ENCODE measurements around the gene ST8SIA1. TPM values are rescaled to one million over a fixed set of nuclear protein-coding genes. Genes with fewer than 3 reads are reported as not detected.
A peak's percentile ranks its signal among the peaks of the same experiment; 100 is the strongest.
"Not testable (repeated sequence)": the region's sequence is repeated elsewhere in the genome, so short reads cannot be mapped to it uniquely, and the experiment has no call there.

ST8SIA1 gene
- polyA plus RNA-seq, 1 donor: 4.4 TPM

- no CpG with 5 or more reads among the region's 1 CpG for WGBS (ENCODE audit: insufficient coverage, low lambda C conversion rate)
- Histone ChIP-seq H3K9me3 (ENCODE audit: control insufficient read depth, low read depth, low read length) (no peaks in the 10 kb centered on the region), H3K4me1 (ENCODE audit: control insufficient read depth, insufficient read depth, low read length) (no peaks in the 10 kb centered on the region), H3K27ac (ENCODE audit: low read length) (no peak overlapping the region), H3K27me3 (ENCODE audit: control insufficient read depth, insufficient read depth, low read length) (no peaks in the 10 kb centered on the region), H3K36me3 (ENCODE audit: control insufficient read depth, insufficient read depth, low read length) (no peaks in the 10 kb centered on the region), H3K4me3 (ENCODE audit: low read length) (no peak overlapping the region)
- DNase-seq: no peak
Measured at GRCh38 chr12:22196236-22196635, 138.3 kb downstream of the ST8SIA1 start.

- no peaks in the 10 kb centered on the region for H3K36me3 ChIP-seq (ENCODE audit: control insufficient read depth, insufficient read depth, low read length)
- H3K27me3 ChIP-seq (ENCODE audit: control insufficient read depth, insufficient read depth, low read length): no peaks in the 10 kb centered on the region
- no CpG with 5 or more reads among the region's 1 CpG for WGBS (ENCODE audit: insufficient coverage, low lambda C conversion rate)
Measured at GRCh38 chr12:22190969-22191368, 143.5 kb downstream of the ST8SIA1 start.

GRCh38 chr12:22188431-22188830 lies 146.1 kb downstream of the ST8SIA1 start:
- Histone ChIP-seq H3K27ac (ENCODE audit: low read length) (no peak overlapping the region), H3K4me3 (ENCODE audit: low read length) (no peak overlapping the region), H3K27me3 (ENCODE audit: control insufficient read depth, insufficient read depth, low read length) (no peaks in the 10 kb centered on the region), H3K4me1 (ENCODE audit: control insufficient read depth, insufficient read depth, low read length) (peaks cover 2% of the 10 kb centered on the region), H3K36me3 (ENCODE audit: control insufficient read depth, insufficient read depth, low read length) (no peaks in the 10 kb centered on the region), H3K9me3 (ENCODE audit: control insufficient read depth, low read depth, low read length) (no peaks in the 10 kb centered on the region)
- WGBS (ENCODE audit: insufficient coverage, low lambda C conversion rate): no CpG with 5 or more reads among the region's 3 CpGs
- DNase-seq: no peak

More at GRCh38 chr12:22190969-22191368, 143.5 kb downstream of the ST8SIA1 start:
- peaks cover 2% of the 10 kb centered on the region for H3K4me1 ChIP-seq (ENCODE audit: control insufficient read depth, insufficient read depth, low read length)
- peak in 1 of 2 donors; percentile 45 for DNase-seq
- no peaks in the 10 kb centered on the region for H3K9me3 ChIP-seq (ENCODE audit: control insufficient read depth, low read depth, low read length)
- H3K27ac ChIP-seq (ENCODE audit: low read length): no peak overlapping the region
- H3K4me3 ChIP-seq (ENCODE audit: low read length): no peak overlapping the region

- Histone ChIP-seq H3K4me3 (ENCODE audit: low read length) (no peak overlapping the region), H3K36me3 (ENCODE audit: control insufficient read depth, insufficient read depth, low read length) (no peaks in the 10 kb centered on the region)
- WGBS (ENCODE audit: insufficient coverage, low lambda C conversion rate): no CpG with 5 or more reads among the region's 1 CpG
Measured at GRCh38 chr12:22180705-22181104, 153.8 kb downstream of the ST8SIA1 start.

GRCh38 chr12:22173177-22173576 lies 161.3 kb downstream of the ST8SIA1 start:
- Histone ChIP-seq H3K27me3 (ENCODE audit: control insufficient read depth, insufficient read depth, low read length) (no peaks in the 10 kb centered on the region), H3K9me3 (ENCODE audit: control insufficient read depth, low read depth, low read length) (no peaks in the 10 kb centered on the region), H3K27ac (ENCODE audit: low read length) (no peak overlapping the region)

More at GRCh38 chr12:22180705-22181104, 153.8 kb downstream of the ST8SIA1 start:
- H3K4me1 ChIP-seq (ENCODE audit: control insufficient read depth, insufficient read depth, low read length): no peaks in the 10 kb centered on the region
- H3K27ac ChIP-seq (ENCODE audit: low read length): no peak overlapping the region
- no peaks in the 10 kb centered on the region for H3K27me3 ChIP-seq (ENCODE audit: control insufficient read depth, insufficient read depth, low read length)
- DNase-seq: no peak
- H3K9me3 ChIP-seq (ENCODE audit: control insufficient read depth, low read depth, low read length): no peaks in the 10 kb centered on the region

GRCh38 chr12:22172501-22172900 lies 162.0 kb downstream of the ST8SIA1 start:
- Histone ChIP-seq H3K4me3 (ENCODE audit: low read length) (no peak overlapping the region), H3K36me3 (ENCODE audit: control insufficient read depth, insufficient read depth, low read length) (no peaks in the 10 kb centered on the region), H3K27me3 (ENCODE audit: control insufficient read depth, insufficient read depth, low read length) (no peaks in the 10 kb centered on the region), H3K9me3 (ENCODE audit: control insufficient read depth, low read depth, low read length) (no peaks in the 10 kb centered on the region), H3K27ac (ENCODE audit: low read length) (no peak overlapping the region), H3K4me1 (ENCODE audit: control insufficient read depth, insufficient read depth, low read length) (no peaks in the 10 kb centered on the region)
- no peak for DNase-seq
- 100% methylated on average over 2 of the region's 5 CpGs for WGBS (ENCODE audit: insufficient coverage, low lambda C conversion rate)

More at GRCh38 chr12:22173177-22173576, 161.3 kb downstream of the ST8SIA1 start:
- Histone ChIP-seq H3K36me3 (ENCODE audit: control insufficient read depth, insufficient read depth, low read length) (no peaks in the 10 kb centered on the region), H3K4me1 (ENCODE audit: control insufficient read depth, insufficient read depth, low read length) (no peaks in the 10 kb centered on the region), H3K4me3 (ENCODE audit: low read length) (no peak overlapping the region)
- no peak for DNase-seq

- no peaks in the 10 kb centered on the region for H3K4me1 ChIP-seq (ENCODE audit: control insufficient read depth, insufficient read depth, low read length)
- DNase-seq: no peak
- H3K27me3 ChIP-seq (ENCODE audit: control insufficient read depth, insufficient read depth, low read length): no peaks in the 10 kb centered on the region
- H3K9me3 ChIP-seq (ENCODE audit: control insufficient read depth, low read depth, low read length): no peaks in the 10 kb centered on the region
- H3K36me3 ChIP-seq (ENCODE audit: control insufficient read depth, insufficient read depth, low read length): no peaks in the 10 kb centered on the region
- H3K27ac ChIP-seq (ENCODE audit: low read length): no peak overlapping the region
- H3K4me3 ChIP-seq (ENCODE audit: low read length): no peak overlapping the region
Measured at GRCh38 chr12:22169376-22169775, 165.1 kb downstream of the ST8SIA1 start.

GRCh38 chr12:22164139-22164538 lies 170.4 kb downstream of the ST8SIA1 start:
- H3K27me3 ChIP-seq (ENCODE audit: control insufficient read depth, insufficient read depth, low read length): no peaks in the 10 kb centered on the region
- no peaks in the 10 kb centered on the region for H3K9me3 ChIP-seq (ENCODE audit: control insufficient read depth, low read depth, low read length)
- no peak overlapping the region for H3K27ac ChIP-seq (ENCODE audit: low read length)
- no peak overlapping the region for H3K4me3 ChIP-seq (ENCODE audit: low read length)
- no peak for DNase-seq
- no peaks in the 10 kb centered on the region for H3K36me3 ChIP-seq (ENCODE audit: control insufficient read depth, insufficient read depth, low read length)
- 60% methylated on average over 1 of the region's 4 CpGs for WGBS (ENCODE audit: insufficient coverage, low lambda C conversion rate)
- H3K4me1 ChIP-seq (ENCODE audit: control insufficient read depth, insufficient read depth, low read length): no peaks in the 10 kb centered on the region

- no peak for DNase-seq
- H3K9me3 ChIP-seq (ENCODE audit: control insufficient read depth, low read depth, low read length): no peaks in the 10 kb centered on the region
- no peak overlapping the region for H3K27ac ChIP-seq (ENCODE audit: low read length)
- no peak overlapping the region for H3K4me3 ChIP-seq (ENCODE audit: low read length)
- no peaks in the 10 kb centered on the region for H3K36me3 ChIP-seq (ENCODE audit: control insufficient read depth, insufficient read depth, low read length)
- no CpG with 5 or more reads among the region's 3 CpGs for WGBS (ENCODE audit: insufficient coverage, low lambda C conversion rate)
- H3K4me1 ChIP-seq (ENCODE audit: control insufficient read depth, insufficient read depth, low read length): no peaks in the 10 kb centered on the region
- no peaks in the 10 kb centered on the region for H3K27me3 ChIP-seq (ENCODE audit: control insufficient read depth, insufficient read depth, low read length)
Measured at GRCh38 chr12:22163594-22163993, 170.9 kb downstream of the ST8SIA1 start.

- Histone ChIP-seq H3K9me3 (ENCODE audit: control insufficient read depth, low read depth, low read length) (no peaks in the 10 kb centered on the region), H3K4me1 (ENCODE audit: control insufficient read depth, insufficient read depth, low read length) (no peaks in the 10 kb centered on the region), H3K4me3 (ENCODE audit: low read length) (no peak overlapping the region), H3K27me3 (ENCODE audit: control insufficient read depth, insufficient read depth, low read length) (no peaks in the 10 kb centered on the region), H3K27ac (ENCODE audit: low read length) (no peak overlapping the region), H3K36me3 (ENCODE audit: control insufficient read depth, insufficient read depth, low read length) (no peaks in the 10 kb centered on the region)
- 64% methylated on average over 4 of the region's 5 CpGs for WGBS (ENCODE audit: insufficient coverage, low lambda C conversion rate)
- DNase-seq: no peak
Measured at GRCh38 chr12:22160396-22161003, 174.0 kb downstream of the ST8SIA1 start.

GRCh38 chr12:22149286-22149685 lies 185.2 kb downstream of the ST8SIA1 start:
- not testable (repeated sequence) for DNase-seq; H3K36me3 ChIP-seq (ENCODE audit: control insufficient read depth, insufficient read depth, low read length); H3K27ac ChIP-seq (ENCODE audit: low read length); H3K27me3 ChIP-seq (ENCODE audit: control insufficient read depth, insufficient read depth, low read length); H3K4me1 ChIP-seq (ENCODE audit: control insufficient read depth, insufficient read depth, low read length); H3K9me3 ChIP-seq (ENCODE audit: control insufficient read depth, low read depth, low read length); H3K4me3 ChIP-seq (ENCODE audit: low read length)
- 82% methylated on average over 3 of the region's 4 CpGs for WGBS (ENCODE audit: insufficient coverage, low lambda C conversion rate)

Data from large intestine (tissue), 3 donors.